ENCODE data around the gene XXYLT1. TPM values are rescaled to one million over a fixed set of nuclear protein-coding genes. Genes with fewer than 3 reads are reported as not detected.

Gene XXYLT1
- total RNA-seq, 4 donors from 2014 or later: 6.0 to 16.1 (median 9.6) TPM

- ATAC-seq (ENCODE audit: low FRiP score) (no peak), DNase-seq (ENCODE audit: low spot score) (no peak)
- TF ChIP-seq, protein P1, sequence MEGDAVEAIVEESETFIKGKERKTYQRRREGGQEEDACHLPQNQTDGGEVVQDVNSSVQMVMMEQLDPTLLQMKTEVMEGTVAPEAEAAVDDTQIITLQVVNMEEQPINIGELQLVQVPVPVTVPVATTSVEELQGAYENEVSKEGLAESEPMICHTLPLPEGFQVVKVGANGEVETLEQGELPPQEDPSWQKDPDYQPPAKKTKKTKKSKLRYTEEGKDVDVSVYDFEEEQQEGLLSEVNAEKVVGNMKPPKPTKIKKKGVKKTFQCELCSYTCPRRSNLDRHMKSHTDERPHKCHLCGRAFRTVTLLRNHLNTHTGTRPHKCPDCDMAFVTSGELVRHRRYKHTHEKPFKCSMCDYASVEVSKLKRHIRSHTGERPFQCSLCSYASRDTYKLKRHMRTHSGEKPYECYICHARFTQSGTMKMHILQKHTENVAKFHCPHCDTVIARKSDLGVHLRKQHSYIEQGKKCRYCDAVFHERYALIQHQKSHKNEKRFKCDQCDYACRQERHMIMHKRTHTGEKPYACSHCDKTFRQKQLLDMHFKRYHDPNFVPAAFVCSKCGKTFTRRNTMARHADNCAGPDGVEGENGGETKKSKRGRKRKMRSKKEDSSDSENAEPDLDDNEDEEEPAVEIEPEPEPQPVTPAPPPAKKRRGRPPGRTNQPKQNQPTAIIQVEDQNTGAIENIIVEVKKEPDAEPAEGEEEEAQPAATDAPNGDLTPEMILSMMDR (IDR thresholded peaks at IDR 0.05): no peak
Observed at GRCh38 chr3:195087328-195087727, 183.6 kb downstream of the XXYLT1 start.

DNA sequence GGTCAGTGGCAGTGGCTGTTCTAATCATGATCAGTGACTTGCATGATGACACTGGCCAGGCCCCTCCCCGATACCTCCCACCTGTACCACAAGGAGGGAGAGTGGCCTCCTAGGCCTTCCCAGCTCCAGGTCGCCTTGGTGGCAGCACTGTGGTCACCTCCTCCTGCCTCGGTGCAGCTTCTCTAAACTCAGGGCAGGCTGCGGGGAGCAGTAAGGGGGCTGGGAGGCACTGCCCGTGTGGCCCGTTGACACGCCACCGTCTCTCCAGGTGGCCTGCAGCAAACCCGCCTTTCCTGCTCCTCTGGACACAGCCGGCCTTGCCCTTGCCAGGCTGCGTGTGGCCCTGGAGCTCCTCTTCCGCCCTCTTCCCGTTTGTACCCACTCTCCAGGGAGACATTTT, 184.1 kb downstream of the XXYLT1 start:
- TF ChIP-seq, protein P1 (IDR thresholded peaks at IDR 0.05): no peak
- DNase-seq (ENCODE audit: low spot score) (no peak), ATAC-seq (ENCODE audit: low FRiP score) (no peak)

GRCh38 chr3:195086341-195086740, 184.6 kb downstream of the XXYLT1 start:
- TF ChIP-seq, protein P1 (IDR thresholded peaks at IDR 0.05): no peak
- DNase-seq (ENCODE audit: low spot score) (no peak), ATAC-seq (ENCODE audit: low FRiP score) (no peak)

DNA sequence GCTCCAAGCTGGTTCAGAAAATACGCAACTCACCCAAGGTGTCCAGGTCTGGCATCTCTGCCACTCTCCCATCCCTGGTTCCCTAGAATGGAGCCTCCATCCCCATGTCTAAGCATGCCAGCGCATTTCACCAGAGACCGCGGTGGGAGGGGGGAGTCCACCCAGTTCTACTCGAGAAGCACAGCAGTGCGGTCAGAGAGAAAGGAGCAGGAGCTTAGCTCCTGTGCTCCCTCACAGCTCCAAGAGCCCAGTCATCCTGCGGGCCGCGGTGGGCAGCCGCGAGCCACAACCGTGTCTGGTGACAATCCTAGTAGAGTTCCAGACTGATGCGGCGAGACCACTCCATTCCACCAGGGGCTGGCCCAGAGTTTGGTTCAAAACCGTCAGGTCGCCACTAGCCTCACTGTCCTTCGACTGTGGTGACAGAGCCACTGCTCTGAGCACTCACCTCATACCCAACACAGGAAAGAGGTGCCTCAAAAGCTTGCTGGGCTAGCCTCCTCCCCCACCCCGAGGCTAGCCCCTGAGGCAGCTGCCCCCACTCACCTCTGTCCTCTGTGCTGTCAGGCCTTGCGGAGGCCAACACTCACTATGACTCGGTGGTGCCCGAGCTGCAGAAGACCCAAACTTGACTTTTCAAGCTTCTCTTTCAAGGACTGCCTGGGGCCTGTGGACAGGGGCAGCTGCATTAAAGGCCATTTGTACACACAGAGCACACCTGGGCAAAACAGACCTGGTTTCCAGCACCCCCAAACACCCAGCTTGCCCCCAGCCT, 185.4 kb downstream of the XXYLT1 start:
- ATAC-seq (ENCODE audit: low FRiP score): peak; percentile 45
- no peak for DNase-seq (ENCODE audit: low spot score)
- TF ChIP-seq, protein P1 (IDR thresholded peaks at IDR 0.05): no peak

DNA sequence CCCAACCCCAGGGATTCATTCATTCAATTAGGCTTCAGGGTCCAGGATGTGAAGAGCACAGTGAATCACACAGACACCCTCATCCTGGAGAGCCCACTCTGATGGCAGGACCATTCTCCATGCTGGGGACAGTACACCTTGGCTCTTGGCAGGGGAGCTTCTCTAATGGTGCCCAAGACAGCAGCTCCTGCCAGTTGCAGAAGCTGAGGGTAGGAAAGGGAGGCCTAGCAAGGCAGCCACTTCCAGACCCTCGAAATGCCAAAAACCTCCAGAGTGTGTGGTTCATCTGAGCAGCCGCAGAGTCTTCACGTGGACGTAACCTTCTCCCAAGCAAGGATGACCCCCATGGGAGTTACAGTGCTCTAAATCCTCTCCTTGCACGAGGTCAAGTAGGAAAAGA, 186.2 kb downstream of the XXYLT1 start:
- ATAC-seq (ENCODE audit: low FRiP score) (no peak), DNase-seq (ENCODE audit: low spot score) (no peak)

GRCh38 chr3:195083659-195084058, 187.3 kb downstream of the XXYLT1 start:
- DNase-seq (ENCODE audit: low spot score): no peak
- no peak for ATAC-seq (ENCODE audit: low FRiP score)
- TF ChIP-seq, protein P1 (IDR thresholded peaks at IDR 0.05): no peak

More for the DNA sequence above, 186.2 kb downstream of the XXYLT1 start:
- TF ChIP-seq, protein P1 (IDR thresholded peaks at IDR 0.05): no peak

DNA sequence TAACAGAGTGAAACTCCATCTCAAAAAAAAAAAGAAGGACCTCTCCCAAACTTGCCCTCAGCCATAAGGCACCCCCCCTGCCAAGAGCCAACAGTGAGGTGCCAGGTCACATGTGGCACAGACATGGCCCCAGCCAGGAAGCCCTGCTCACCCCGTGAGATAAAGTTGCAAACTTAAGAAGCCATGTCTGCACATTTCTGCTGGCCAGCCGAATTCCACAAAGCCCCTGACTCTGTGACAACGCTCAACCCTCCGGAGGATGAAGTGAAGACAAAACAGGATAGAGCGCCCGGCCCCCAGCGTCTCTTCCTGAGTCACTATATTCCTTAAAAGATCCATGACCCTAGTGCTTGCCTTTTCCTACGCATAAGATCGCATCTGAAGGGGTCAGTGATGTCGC, 188.1 kb downstream of the XXYLT1 start:
- TF ChIP-seq, protein P1 (IDR thresholded peaks at IDR 0.05): no peak
- DNase-seq (ENCODE audit: low spot score): no peak

More for the DNA sequence above, 188.1 kb downstream of the XXYLT1 start:
- no peak for ATAC-seq (ENCODE audit: low FRiP score)
